ENCODE data around the gene PTEN.

Gene PTEN

GRCh38 chr10:87873656-87874055 lies 10.2 kb downstream of the PTEN start:
- no peak overlapping the region for H3K4me3 ChIP-seq (ENCODE audit: low read depth, low read length)
- CTCF ChIA-PET = interaction anchor here (0.7 kb wide), 1 partner anchor 290 kb away, joined by 4 read pairs; no protein-coding TSS in a partner anchor
- POLR2A ChIA-PET = interaction anchor here (2.8 kb wide), 1 partner anchor 11 kb away, joined by 17 read pairs; the partner anchor contains the start of genes KLLN and PTEN
- no peak overlapping the region for H3K27ac ChIP-seq (ENCODE audit: extremely low read depth, low read depth, low read length)
- TF ChIP-seq ZNF558 (tag by site-specific recombination; IDR thresholded peaks at IDR 0.05) = no peak
- TF ChIP-seq ELK4 (IDR thresholded peaks at IDR 0.05; ENCODE audit: borderline replicate concordance, low read depth, low read length) = no peak
- TF ChIP-seq ZNF580 (tag by site-specific recombination; IDR thresholded peaks at IDR 0.05) = no peak
- TF ChIP-seq ZNF626 (tag by site-specific recombination; IDR thresholded peaks at IDR 0.05) = no peak
- TF ChIP-seq ZBTB26 (tag by site-specific recombination; optimal IDR thresholded peaks at IDR 0.05) = no peak
- no peak for TF ChIP-seq ZNF423 (tag by site-specific recombination; IDR thresholded peaks at IDR 0.05)
- no peak for TF ChIP-seq KLF1 (tag by site-specific recombination; IDR thresholded peaks at IDR 0.05)
- no peak for TF ChIP-seq ZNF2 (tag by site-specific recombination; IDR thresholded peaks at IDR 0.05)
- H3K9me3 ChIP-seq (ENCODE audit: control insufficient read depth, insufficient read depth, low read depth, low read length) = no peaks in the 10 kb centered on the region
- H3K36me3 ChIP-seq (ENCODE audit: control insufficient read depth in 2 of 2, insufficient read depth in 1 of 2, low read length in 2 of 2) = no peaks in the 10 kb centered on the region; a peak in 1 of 3 replicates
- H3K4me1 ChIP-seq (ENCODE audit: control insufficient read depth, insufficient read depth, low read length) = peaks cover 22% of the 10 kb centered on the region

- no peak overlapping the region for H3K4me3 ChIP-seq (ENCODE audit: low read depth, low read length)
- no peak overlapping the region for H3K27ac ChIP-seq (ENCODE audit: extremely low read depth, low read depth, low read length)
- CTCF ChIA-PET = interaction anchor here (0.6 to 0.7 kb wide), 2 partner anchors 325 to 1127 kb away, joined by 3 read pairs; no protein-coding TSS in a partner anchor
- no peaks in the 10 kb centered on the region; a peak in 1 of 3 replicates for H3K36me3 ChIP-seq (ENCODE audit: control insufficient read depth in 2 of 2, insufficient read depth in 1 of 2, low read length in 2 of 2)
- POLR2A ChIA-PET = no interaction called here
- H3K4me1 ChIP-seq (ENCODE audit: control insufficient read depth, insufficient read depth, low read length) = peaks cover 17% of the 10 kb centered on the region
- no peaks in the 10 kb centered on the region for H3K9me3 ChIP-seq (ENCODE audit: control insufficient read depth, insufficient read depth, low read depth, low read length)
- TF ChIP-seq ZNF341 (tag by site-specific recombination; IDR thresholded peaks at IDR 0.05; ENCODE audit: low read depth) = no peak
- no peak for TF ChIP-seq ZNF221 (tag by site-specific recombination; IDR thresholded peaks at IDR 0.05; ENCODE audit: borderline replicate concordance)
- TF ChIP-seq ZNF174 (tag by site-specific recombination; IDR thresholded peaks at IDR 0.05) = no peak
- TF ChIP-seq EGR2 (tag by site-specific recombination; IDR thresholded peaks at IDR 0.05; ENCODE audit: low read depth) = no peak
- no peak for TF ChIP-seq ZSCAN23 (tag by site-specific recombination; IDR thresholded peaks at IDR 0.05)
- no peak for TF ChIP-seq ZBTB7A (tag by site-specific recombination; IDR thresholded peaks at IDR 0.05; ENCODE audit: low read depth)
- TF ChIP-seq ZNF626 (tag by site-specific recombination; IDR thresholded peaks at IDR 0.05) = no peak
- no peak for TF ChIP-seq ZNF473 (tag by site-specific recombination; IDR thresholded peaks at IDR 0.05)
- TF ChIP-seq CTCF (tag by site-specific recombination; IDR thresholded peaks at IDR 0.05) = no peak
- no peak for TF ChIP-seq ZBTB20 (tag by site-specific recombination; IDR thresholded peaks at IDR 0.05)
- no peak for TF ChIP-seq ZNF596 (tag by site-specific recombination; IDR thresholded peaks at IDR 0.05)
- TF ChIP-seq TSHZ1 (tag by site-specific recombination; IDR thresholded peaks at IDR 0.05; ENCODE audit: borderline replicate concordance) = no peak
- no peak for TF ChIP-seq ZNF692 (tag by site-specific recombination; IDR thresholded peaks at IDR 0.05)
- no peak for TF ChIP-seq ZNF354C (tag by site-specific recombination; IDR thresholded peaks at IDR 0.05; ENCODE audit: borderline replicate concordance, low read depth)
- TF ChIP-seq ZNF664 (tag by site-specific recombination; IDR thresholded peaks at IDR 0.05) = no peak
- no peak for TF ChIP-seq ZNF513 (tag by site-specific recombination; IDR thresholded peaks at IDR 0.05)
Measured at GRCh38 chr10:87875929-87876571, 12.6 kb downstream of the PTEN start.

All from HEK293 (cell line).